ENCODE measurements around the gene CLP1. TPM values are rescaled to one million over a fixed set of nuclear protein-coding genes. Genes with fewer than 3 reads are reported as not detected.
"Not testable (repeated sequence)": the region's sequence is repeated elsewhere in the genome, so short reads cannot be mapped to it uniquely, and the experiment has no call there.

Gene CLP1
- total RNA-seq, 1 experiment from 2014 or later: 33.9 TPM

DNA sequence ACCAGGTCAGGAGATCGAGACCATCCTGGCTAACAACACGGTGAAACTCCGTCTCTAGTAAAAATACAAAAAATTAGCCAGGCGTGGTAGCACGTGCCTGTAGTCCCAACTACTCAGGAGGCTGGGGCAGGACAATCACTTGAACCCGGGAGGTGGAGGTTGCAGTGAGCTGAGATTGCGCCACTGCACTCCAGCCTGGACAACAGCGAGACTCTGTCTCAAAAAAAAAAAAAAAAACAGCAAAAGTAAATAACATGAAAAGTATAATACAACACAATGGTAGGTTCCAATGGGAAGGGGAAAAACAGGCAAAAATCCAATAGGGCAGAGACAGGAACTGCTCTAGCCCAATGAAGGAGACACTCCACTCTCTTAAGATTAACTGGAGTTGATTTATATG lies 47.9 kb downstream of the CLP1 start:
- in situ Hi-C loops (cut with HindIII; ENCODE audit: low sequenced_read_pairs); DNase-seq (ENCODE audit: low spot score): not testable (repeated sequence)

DNA sequence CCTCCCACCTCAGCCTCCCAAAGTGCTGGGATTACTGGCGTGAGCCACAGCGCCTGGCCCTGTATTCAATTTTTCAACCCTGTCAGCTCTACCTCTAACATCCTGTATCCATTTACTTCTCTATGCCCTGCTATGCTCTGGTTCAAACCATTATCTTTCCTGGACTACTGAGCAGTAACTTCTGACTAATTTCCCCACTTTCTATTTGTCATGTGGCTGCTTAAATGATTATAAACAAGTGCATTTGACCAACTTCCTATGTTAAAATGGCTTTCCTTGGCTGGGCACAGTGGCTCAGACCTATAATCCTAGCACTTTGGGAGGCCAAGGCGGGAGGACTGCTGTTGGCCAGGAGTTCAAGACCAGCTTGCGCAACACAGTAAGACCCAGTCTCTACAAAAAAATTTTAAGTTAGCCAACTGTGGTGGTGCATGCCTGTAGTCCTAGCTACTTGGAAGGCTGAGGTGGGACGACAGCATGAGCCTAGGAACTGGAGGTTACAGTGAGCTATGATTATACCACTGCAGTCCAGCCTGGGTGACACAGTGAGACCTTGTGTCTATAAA lies 52.3 kb downstream of the CLP1 start:
- DNase-seq (ENCODE audit: low spot score): no peak
- in situ Hi-C loops (cut with HindIII; ENCODE audit: low sequenced_read_pairs): no loop called here

Other genes with a start within 250 kb of the CLP1 start
- gene SLC43A3, start 230.6 kb upstream of the CLP1 start, total RNA-seq (2014; rRNA removed; shearing (Covaris generic)): not detected in 2 replicates
- gene RTN4RL2, start 197.2 kb upstream of the CLP1 start, total RNA-seq (2014; rRNA removed; shearing (Covaris generic)): 2.9 TPM in 1 of 2 replicates, not detected in the other
- 8.8 and 15.1 TPM in 2 replicates for gene SLC43A1, start 142.1 kb upstream of the CLP1 start, total RNA-seq (2014; rRNA removed; shearing (Covaris generic))
- 36.2 and 53.0 TPM in 2 replicates for gene TIMM10, start 127.0 kb upstream of the CLP1 start, total RNA-seq (2014; rRNA removed; shearing (Covaris generic))
- gene SMTNL1, start 120.2 kb upstream of the CLP1 start, total RNA-seq (2014; rRNA removed; shearing (Covaris generic)): not detected in 2 replicates
- gene UBE2L6, start 90.1 kb upstream of the CLP1 start, total RNA-seq (2014; rRNA removed; shearing (Covaris generic)): 35.9 and 40.3 TPM in 2 replicates
- 22.3 and 22.8 TPM in 2 replicates for gene SERPING1, start 60.1 kb upstream of the CLP1 start, total RNA-seq (2014; rRNA removed; shearing (Covaris generic))
- gene YPEL4, start 7.8 kb upstream of the CLP1 start, total RNA-seq (2014; rRNA removed; shearing (Covaris generic)): 2.1 TPM in 1 of 2 replicates, not detected in the other
- gene ZDHHC5, start 10.4 kb downstream of the CLP1 start, total RNA-seq (2014; rRNA removed; shearing (Covaris generic)): 46.5 and 49.0 TPM in 2 replicates
- gene MED19, start 54.5 kb downstream of the CLP1 start, total RNA-seq (2014; rRNA removed; shearing (Covaris generic)): 28.9 and 40.7 TPM in 2 replicates
- 104 and 145 TPM in 2 replicates for gene TMX2, start 54.8 kb downstream of the CLP1 start, total RNA-seq (2014; rRNA removed; shearing (Covaris generic))
- gene SELENOH, start 83.7 kb downstream of the CLP1 start, total RNA-seq (2014; rRNA removed; shearing (Covaris generic)): 184 and 229 TPM in 2 replicates
- not detected in 2 replicates for gene BTBD18, start 94.1 kb downstream of the CLP1 start, total RNA-seq (2014; rRNA removed; shearing (Covaris generic))
- gene CTNND1, start 104.0 kb downstream of the CLP1 start, total RNA-seq (2014; rRNA removed; shearing (Covaris generic)): 33.5 and 47.7 TPM in 2 replicates

Data from G401 (cell line).